IMR-90 (cell line): ENCODE results near the gene NFIX. TPM values are rescaled to one million over a fixed set of nuclear protein-coding genes. Genes with fewer than 3 reads are reported as not detected.

Experiments used
- ATAC-seq: fragments of 200-7000 bp; cut with Tn5 transposase; 2 replicates; pipeline ENCODE4 v1.9.1; 2020; ENCODE audit warnings: low read depth, mild to moderate bottlenecking, moderate library complexity
- BruUV-seq: library from RNA; stranded (reverse); fragments of 400-500 nt; replicated peaks from 2 replicates; lab custom pipeline; 2021; lab: Mats Ljungman, UMichigan
- CTCF ChIA-PET: fragments of 300-600 bp; formaldehyde crosslinking; extraction: SDS; loops from one replicate; lab custom pipeline; 2021; ENCODE audit warnings: antibody characterized with exemption; lab: Yijun Ruan, JAX
- POLR2A ChIA-PET: fragments of 300-600 bp; sonication (Branson Sonifier 250); formaldehyde crosslinking; loops from one replicate; lab custom pipeline; 2022; ENCODE audit warnings: antibody characterized with exemption; ENCODE audit not compliant: unreplicated experiment; lab: Charles Lee
- DNase-seq: peaks from one replicate; pipeline ENCODE4 v3.0.0; 2013
- H2AFZ ChIP-seq: replicated peaks from 2 replicates; pipeline ENCODE3; 2013; ENCODE audit warnings: low read length, mild to moderate bottlenecking; ENCODE audit not compliant: poor library complexity
- H2AK5ac ChIP-seq: 2 replicates; pipeline ENCODE4 v1.6.1; 2013; ENCODE audit warnings: low read depth, low read length, inconsistent platforms
- H2AK9ac ChIP-seq: replicated peaks from 2 replicates; pipeline ENCODE3; 2013; ENCODE audit warnings: mild to moderate bottlenecking, low read depth, low read length, moderate library complexity; ENCODE audit not compliant: poor library complexity
- H2BK120ac ChIP-seq: 2 replicates; pipeline ENCODE4 v1.6.1; 2013; ENCODE audit warnings: low read depth, low read length, inconsistent platforms
- H2BK15ac ChIP-seq: 3 replicates; pipeline ENCODE4 v1.6.1; 2013; ENCODE audit warnings: low read depth, low read length, inconsistent platforms
- H2BK20ac ChIP-seq: 2 replicates; pipeline ENCODE4 v1.6.1; 2013; ENCODE audit warnings: low read depth, mild to moderate bottlenecking, inconsistent platforms, low read length, moderate library complexity
- H2BK5ac ChIP-seq: 2 replicates; pipeline ENCODE4 v1.6.1; 2013; ENCODE audit warnings: mild to moderate bottlenecking, low read depth, low read length, inconsistent platforms; ENCODE audit not compliant: poor library complexity, severe bottlenecking
- H3K14ac ChIP-seq: replicated peaks from 2 replicates; pipeline ENCODE4 v1.6.1; 2013; ENCODE audit warnings: low read depth, low read length, inconsistent platforms
- H3K18ac ChIP-seq: 2 replicates; pipeline ENCODE4 v1.6.1; 2013; ENCODE audit warnings: low read depth, low read length, control low read depth
- H3K23ac ChIP-seq: 2 replicates; pipeline ENCODE4 v1.6.1; 2013; ENCODE audit warnings: low read depth, low read length, inconsistent platforms
- H3K27ac ChIP-seq: 2 replicates; pipeline ENCODE4 v1.5.1; 2013; ENCODE audit warnings: mild to moderate bottlenecking, control low read depth, low read length; ENCODE audit not compliant: insufficient read depth
- H3K27me3 ChIP-seq: 2 replicates; pipeline ENCODE4 v1.6.1; 2013; ENCODE audit warnings: low read length; ENCODE audit not compliant: control insufficient read depth, insufficient read depth
- H3K36me3 ChIP-seq: 2 replicates; pipeline ENCODE4 v1.6.1; 2013; ENCODE audit warnings: low read length, mixed read lengths; ENCODE audit not compliant: control insufficient read depth, insufficient read depth
- H3K4ac ChIP-seq: 2 replicates; pipeline ENCODE4 v1.6.1; 2013; ENCODE audit warnings: low read depth, low read length, inconsistent platforms
- H3K4me1 ChIP-seq: 2 replicates; pipeline ENCODE4 v1.6.1; 2013; ENCODE audit warnings: low read length, mixed read lengths; ENCODE audit not compliant: control insufficient read depth, insufficient read depth
- H3K4me2 ChIP-seq: 2 replicates; pipeline ENCODE4 v1.6.1; 2013; ENCODE audit warnings: low read depth, mild to moderate bottlenecking, control low read depth, low read length, moderate library complexity
- H3K4me3 ChIP-seq: 2 replicates; pipeline ENCODE4 v1.5.1; 2013; ENCODE audit warnings: low read depth, mild to moderate bottlenecking, control low read depth, low read length, moderate library complexity; ENCODE audit not compliant: insufficient read depth
- H3K56ac ChIP-seq: 2 replicates; pipeline ENCODE4 v1.6.1; 2013; ENCODE audit warnings: low read length, inconsistent platforms; ENCODE audit not compliant: insufficient read depth; ENCODE audit errors: extremely low read depth
- H3K79me1 ChIP-seq, 2 experiments: 2 replicates each; pipeline ENCODE4 v1.6.1; 2013; ENCODE audit warnings: low read length in 2 of 2, inconsistent platforms in 1 of 2, low read depth in 1 of 2
- H3K9ac ChIP-seq: 2 replicates; pipeline ENCODE4 v1.6.1; 2013; ENCODE audit warnings: low read depth, low read length, control low read depth
- H3K9me1 ChIP-seq: 2 replicates; pipeline ENCODE4 v1.6.1; 2013; ENCODE audit warnings: low read length, inconsistent platforms; ENCODE audit not compliant: insufficient read depth
- H3K9me3 ChIP-seq: 2 replicates; pipeline ENCODE4 v1.6.1; 2013; ENCODE audit warnings: low read length; ENCODE audit not compliant: control insufficient read depth, insufficient read depth
- H4K20me1 ChIP-seq: 2 replicates; pipeline ENCODE4 v1.6.1; 2013; ENCODE audit warnings: low read length, inconsistent platforms; ENCODE audit not compliant: insufficient read depth
- H4K5ac ChIP-seq: 2 replicates; pipeline ENCODE4 v1.6.1; 2013; ENCODE audit warnings: mild to moderate bottlenecking, low read depth, low read length, control low read depth
- H4K8ac ChIP-seq, 2 experiments: 2 replicates each; pipeline ENCODE4 v1.6.1; 2013; ENCODE audit warnings: low read depth in 2 of 2, low read length in 2 of 2, control low read depth in 1 of 2, inconsistent platforms in 1 of 2
- H4K91ac ChIP-seq: 2 replicates; pipeline ENCODE4 v1.6.1; 2013; ENCODE audit warnings: low read depth, low read length, inconsistent platforms; ENCODE audit not compliant: insufficient read depth
- BHLHE40 ChIP-seq: fragments of 150-350 bp; IDR thresholded peaks from 2 replicates; pipeline ENCODE4 v1.6.1; 2016; ENCODE audit warnings: mild to moderate bottlenecking, low read depth, low read length
- CEBPB ChIP-seq: IDR thresholded peaks from 2 replicates; pipeline ENCODE4 v1.6.1; 2012; ENCODE audit warnings: low read depth, low read length, improper control_type of control experiment
- CHD1 ChIP-seq: IDR thresholded peaks from 2 replicates; pipeline ENCODE4 v1.6.1; 2012; ENCODE audit warnings: low read depth, low read length, improper control_type of control experiment
- FOS ChIP-seq: fragments of 150-350 bp; IDR thresholded peaks from 2 replicates; pipeline ENCODE4 v1.6.1; 2016; ENCODE audit warnings: low read depth, low read length
- MAFK ChIP-seq: IDR thresholded peaks from 2 replicates; pipeline ENCODE4 v1.6.1; 2012; ENCODE audit warnings: low read depth, low read length, improper control_type of control experiment
- MAZ ChIP-seq: IDR thresholded peaks from 2 replicates; pipeline ENCODE4 v1.6.1; 2012; ENCODE audit warnings: low read depth, mild to moderate bottlenecking, low read length, improper control_type of control experiment, moderate library complexity, borderline replicate concordance
- MXI1 ChIP-seq: IDR thresholded peaks from 2 replicates; pipeline ENCODE4 v1.6.1; 2012; ENCODE audit warnings: low read depth, mild to moderate bottlenecking, low read length, moderate library complexity, borderline replicate concordance
- NFE2L2 ChIP-seq: fragments of 150-350 bp; IDR thresholded peaks from 2 replicates; pipeline ENCODE4 v1.6.1; 2016; ENCODE audit warnings: low read depth, mild to moderate bottlenecking, low read length
- POLR2A ChIP-seq: IDR thresholded peaks from 2 replicates; pipeline ENCODE4 v1.6.1; 2012; ENCODE audit warnings: mild to moderate bottlenecking, low read depth, low read length
- RAD21 ChIP-seq: IDR thresholded peaks from 2 replicates; pipeline ENCODE4 v1.6.1; 2012; ENCODE audit warnings: low read length, improper control_type of control experiment
- RCOR1 ChIP-seq: IDR thresholded peaks from 2 replicates; pipeline ENCODE4 v1.6.1; 2012; ENCODE audit warnings: mild to moderate bottlenecking, low read length, improper control_type of control experiment; ENCODE audit not compliant: insufficient replicate concordance
- RFX5 ChIP-seq: IDR thresholded peaks from 2 replicates; pipeline ENCODE4 v1.8.0; 2012; ENCODE audit warnings: low read depth, mild to moderate bottlenecking, low read length, moderate library complexity
- SMC3 ChIP-seq: fragments of 150-350 bp; IDR thresholded peaks from 2 replicates; pipeline ENCODE4 v1.6.1; 2016; ENCODE audit warnings: low read depth, mild to moderate bottlenecking, antibody characterized with exemption, low read length, moderate library complexity
- USF2 ChIP-seq: fragments of 150-350 bp; IDR thresholded peaks from 2 replicates; pipeline ENCODE4 v1.6.1; 2017; ENCODE audit warnings: mild to moderate bottlenecking, antibody characterized with exemption, low read length, low read depth
- WGBS, 2 experiments: methylation state at CpG; one replicate each; pipeline versions ENCODE4 v1.1.5 to v1.1.7; 2013; ENCODE audit warnings: missing lambda C conversion rate in 2 of 2; ENCODE audit not compliant: insufficient read length in 1 of 2; ENCODE audit errors: extremely low coverage in 2 of 2; 5-methylcytosine and 5-hydroxymethylcytosine counted together
- dilution Hi-C: fragments of 300-500 bp; cut with HindIII; formaldehyde crosslinking; loops from one replicate; pipeline ENCODE4 v1.14.3; 2018; ENCODE audit warnings: low sequenced_read_pairs; ENCODE audit not compliant: unreplicated experiment
- in situ Hi-C: fragments of 300-500 bp; cut with MboI; formaldehyde crosslinking; loops from 3 replicates; pipeline ENCODE4 v1.14.3; 2019; ENCODE audit warnings: low sequenced_read_pairs, inconsistent platforms, mixed read lengths
- intact Hi-C: fragments of 100-400 bp; cut with micrococcal nuclease; formaldehyde crosslinking; loops from 2 replicates; pipeline ENCODE4 v1.10.0; 2022
- polyA plus RNA-seq, 3 experiments: library from polyadenylated mRNA; depleted of rRNA; stranded (reverse); fragments of >200 nt; gene quantifications; 2 replicates each; pipeline ENCODE4 v1.2.3, GENCODE V29; 2012; ENCODE audit warnings: low replicate concordance in 1 of 3
- total RNA-seq: library from RNA; depleted of rRNA; stranded (reverse); fragments of >200 nt; gene quantifications from 2 replicates; pipeline ENCODE4 v1.2.3, GENCODE V29; 2012
- TF ChIP-seq, protein P1 (sequence below): conservative IDR thresholded peaks from 2 replicates; pipeline ENCODE4 v1.5.1; 2012; ENCODE audit warnings: mild to moderate bottlenecking, low read depth, low read length, improper control_type of control experiment
- TF ChIP-seq, protein P2 (sequence below): fragments of 150-350 bp; IDR thresholded peaks from 2 replicates; pipeline ENCODE4 v1.6.1; 2016; ENCODE audit warnings: low read depth, mild to moderate bottlenecking, low read length, moderate library complexity, borderline replicate concordance

NFIX gene
- total and polyA plus RNA-seq, 2 of the 4 experiments (the other 2 are of a cell fraction), result 10.2 to 47.7 TPM

GRCh38 chr19:13010992-13011652 lies 15.8 kb downstream of the NFIX start:
- ATAC-seq, result no peak
- in situ Hi-C loops, result no loop called here
- no peak overlapping the region for H2BK5ac ChIP-seq
- H3K56ac ChIP-seq, result no peak overlapping the region
- peaks cover 16% of the 10 kb centered on the region; the same call in 1 of the 2 replicates for H3K4me1 ChIP-seq
- no peak overlapping the region for H2BK15ac ChIP-seq
- intact Hi-C loops, result no loop called here
- DNase-seq, result no peak
- H3K4ac ChIP-seq, result no peak overlapping the region
- H3K27me3 ChIP-seq, result no peaks in the 10 kb centered on the region
- peaks cover 5% of the 10 kb centered on the region for H3K36me3 ChIP-seq
- ChIA-PET CTCF (interaction anchor here (0.6 kb wide), 1 partner anchor 31 kb away, joined by 16 read pairs; no protein-coding TSS in a partner anchor), POLR2A (no interaction called here)
- no peaks in the 10 kb centered on the region for H3K9me3 ChIP-seq
- H4K20me1 ChIP-seq, result peaks cover 34% of the 10 kb centered on the region
- no peak overlapping the region for H4K91ac ChIP-seq
- H3K14ac ChIP-seq, result no peak overlapping the region
- H2AK9ac ChIP-seq, result no peak overlapping the region
- TF ChIP-seq FOS (no peak), MAZ (no peak), RAD21 (no peak), SMC3 (no peak), POLR2A (no peak), NFE2L2 (no peak), USF2 (no peak), MAFK (no peak), CEBPB (no peak), MXI1 (no peak), RFX5 (no peak), RCOR1 (no peak), CHD1 (no peak), BHLHE40 (no peak)
- TF ChIP-seq, protein P1, sequence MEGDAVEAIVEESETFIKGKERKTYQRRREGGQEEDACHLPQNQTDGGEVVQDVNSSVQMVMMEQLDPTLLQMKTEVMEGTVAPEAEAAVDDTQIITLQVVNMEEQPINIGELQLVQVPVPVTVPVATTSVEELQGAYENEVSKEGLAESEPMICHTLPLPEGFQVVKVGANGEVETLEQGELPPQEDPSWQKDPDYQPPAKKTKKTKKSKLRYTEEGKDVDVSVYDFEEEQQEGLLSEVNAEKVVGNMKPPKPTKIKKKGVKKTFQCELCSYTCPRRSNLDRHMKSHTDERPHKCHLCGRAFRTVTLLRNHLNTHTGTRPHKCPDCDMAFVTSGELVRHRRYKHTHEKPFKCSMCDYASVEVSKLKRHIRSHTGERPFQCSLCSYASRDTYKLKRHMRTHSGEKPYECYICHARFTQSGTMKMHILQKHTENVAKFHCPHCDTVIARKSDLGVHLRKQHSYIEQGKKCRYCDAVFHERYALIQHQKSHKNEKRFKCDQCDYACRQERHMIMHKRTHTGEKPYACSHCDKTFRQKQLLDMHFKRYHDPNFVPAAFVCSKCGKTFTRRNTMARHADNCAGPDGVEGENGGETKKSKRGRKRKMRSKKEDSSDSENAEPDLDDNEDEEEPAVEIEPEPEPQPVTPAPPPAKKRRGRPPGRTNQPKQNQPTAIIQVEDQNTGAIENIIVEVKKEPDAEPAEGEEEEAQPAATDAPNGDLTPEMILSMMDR, result no peak
- TF ChIP-seq, protein P2, sequence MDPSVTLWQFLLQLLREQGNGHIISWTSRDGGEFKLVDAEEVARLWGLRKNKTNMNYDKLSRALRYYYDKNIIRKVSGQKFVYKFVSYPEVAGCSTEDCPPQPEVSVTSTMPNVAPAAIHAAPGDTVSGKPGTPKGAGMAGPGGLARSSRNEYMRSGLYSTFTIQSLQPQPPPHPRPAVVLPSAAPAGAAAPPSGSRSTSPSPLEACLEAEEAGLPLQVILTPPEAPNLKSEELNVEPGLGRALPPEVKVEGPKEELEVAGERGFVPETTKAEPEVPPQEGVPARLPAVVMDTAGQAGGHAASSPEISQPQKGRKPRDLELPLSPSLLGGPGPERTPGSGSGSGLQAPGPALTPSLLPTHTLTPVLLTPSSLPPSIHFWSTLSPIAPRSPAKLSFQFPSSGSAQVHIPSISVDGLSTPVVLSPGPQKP, result no peak
- H2AFZ ChIP-seq, result no peak overlapping the region
- no peak overlapping the region for H3K23ac ChIP-seq
- no peak overlapping the region for H2BK120ac ChIP-seq
- H2AK5ac ChIP-seq, result no peak overlapping the region
- H3K9me1 ChIP-seq, result peaks cover 9% of the 10 kb centered on the region
- dilution Hi-C loops, result no loop called here
- H3K9ac ChIP-seq, result no peak overlapping the region
- WGBS, 2 experiments, result 83% methylated on average over 4 of the region's 39 CpGs; no CpG with 5 or more reads in 1 of the 2 experiments
- H3K27ac ChIP-seq, result no peak overlapping the region
- H4K5ac ChIP-seq, result no peak overlapping the region
- no peak overlapping the region for H4K8ac ChIP-seq
- no TSS peak for BruUV-seq
- H3K4me3 ChIP-seq, result no peak overlapping the region
- no peak overlapping the region for H2BK20ac ChIP-seq
- no peak overlapping the region for H3K18ac ChIP-seq
- no peak overlapping the region for H3K4me2 ChIP-seq
- peaks cover 19 to 63% of the 10 kb centered on the region in 2 experiments for H3K79me1 ChIP-seq
